GM18907 (cell line): ENCODE results near the gene PCDHB12.
"Not testable (repeated sequence)": the region's sequence is repeated elsewhere in the genome, so short reads cannot be mapped to it uniquely, and the experiment has no call there.

Experiments used
- ATAC-seq: cut with Tn5 transposase; IDR thresholded peaks from one replicate; pipeline ENCODE4 v1.9.1; 2021; ENCODE audit warnings: mild to moderate bottlenecking, moderate library complexity; ENCODE audit not compliant: unreplicated experiment

Gene PCDHB12

DNA sequence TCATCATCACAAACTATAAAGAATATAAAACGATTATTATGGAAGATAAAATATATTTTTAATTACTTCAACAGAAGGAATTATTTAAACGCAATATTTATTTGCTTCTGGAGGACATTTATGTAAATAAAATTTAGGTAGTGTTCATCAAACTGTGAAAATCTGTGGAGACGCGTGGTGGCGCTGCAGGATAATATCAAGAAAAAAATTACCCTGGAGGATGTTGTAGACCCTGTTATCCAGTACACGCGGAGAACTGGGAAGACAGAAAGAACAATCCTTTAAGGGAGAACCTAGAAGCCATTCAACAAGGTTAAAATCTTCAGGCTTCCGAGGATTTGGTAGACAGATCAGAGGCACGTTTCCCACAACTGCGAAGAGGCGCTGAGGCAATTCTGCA lies at the start of gene PCDHB12:
TSS of gene PCDHB12 (plus strand) at position 242 of the 400 bp plus-strand sequence. CDS start 189 bp downstream, outside the sequence.
- ATAC-seq, result no peak

GRCh38 chr5:141172381-141173204 lies 35.9 kb upstream of the PCDHB12 start, which contains the start of gene PCDHB7:
Gene PCDHB7, plus strand, starts transcription at chr5:141172644. Its CDS starts 192 bp downstream, at chr5:141172836.
- ATAC-seq, result no peak

DNA sequence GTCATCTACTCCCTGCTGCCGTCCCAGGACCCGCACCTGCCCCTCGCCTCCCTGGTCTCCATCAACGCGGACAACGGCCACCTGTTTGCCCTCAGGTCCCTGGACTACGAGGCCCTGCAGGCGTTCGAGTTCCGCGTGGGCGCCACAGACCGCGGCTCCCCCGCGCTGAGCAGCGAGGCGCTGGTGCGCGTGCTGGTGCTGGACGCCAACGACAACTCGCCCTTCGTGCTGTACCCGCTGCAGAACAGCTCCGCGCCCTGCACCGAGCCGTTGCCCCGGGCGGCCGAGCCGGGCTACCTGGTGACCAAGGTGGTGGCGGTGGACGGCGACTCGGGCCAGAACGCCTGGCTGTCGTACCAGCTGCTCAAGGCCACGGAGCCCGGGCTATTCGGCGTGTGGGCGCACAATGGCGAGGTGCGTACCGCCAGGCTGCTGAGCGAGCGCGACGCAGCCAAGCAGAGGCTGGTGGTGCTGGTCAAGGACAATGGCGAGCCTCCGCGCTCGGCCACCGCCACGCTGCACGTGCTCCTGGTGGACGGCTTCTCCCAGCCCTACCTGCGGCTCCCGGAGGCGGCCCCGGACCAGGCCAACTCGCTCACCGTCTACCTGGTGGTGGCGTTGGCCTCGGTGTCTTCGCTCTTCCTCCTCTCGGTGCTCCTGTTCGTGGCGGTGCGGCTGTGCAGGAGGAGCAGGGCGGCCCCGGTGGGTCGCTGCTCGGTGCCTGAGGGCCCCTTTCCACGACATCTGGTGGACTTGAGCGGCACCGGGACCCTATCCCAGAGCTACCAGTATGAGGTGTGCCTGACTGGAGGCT lies 34.0 kb upstream of the PCDHB12 start:
- not testable (repeated sequence) for ATAC-seq

DNA sequence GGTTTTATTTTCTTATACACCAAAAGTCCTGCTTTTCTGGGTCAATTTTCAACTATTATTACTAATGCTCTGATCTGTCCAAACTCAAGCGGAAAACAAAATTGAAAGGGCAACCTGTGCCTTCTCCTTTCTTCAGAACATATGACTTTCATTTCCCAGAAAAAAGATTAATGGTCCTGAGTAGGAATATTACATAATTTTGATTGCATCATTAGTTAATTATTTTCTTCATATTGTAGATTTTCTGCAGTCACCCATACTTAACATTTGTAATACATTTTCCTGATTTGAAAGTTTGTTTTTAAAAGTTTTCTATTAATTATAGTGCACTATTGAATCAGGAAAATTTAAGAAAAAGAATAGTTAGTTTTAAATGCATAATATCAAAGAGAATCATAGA lies 32.6 kb upstream of the PCDHB12 start:
- ATAC-seq, result no peak

GRCh38 chr5:141177577-141178191 lies 30.8 kb upstream of the PCDHB12 start, which contains the start of gene PCDHB8:
Gene PCDHB8, plus strand, starts transcription at chr5:141177790. Its CDS starts 245 bp downstream, at chr5:141178035.
- not testable (repeated sequence) for ATAC-seq

GRCh38 chr5:141179371-141179770 lies 29.1 kb upstream of the PCDHB12 start:
- not testable (repeated sequence) for ATAC-seq

GRCh38 chr5:141179876-141180275 lies 28.6 kb upstream of the PCDHB12 start:
- not testable (repeated sequence) for ATAC-seq

DNA sequence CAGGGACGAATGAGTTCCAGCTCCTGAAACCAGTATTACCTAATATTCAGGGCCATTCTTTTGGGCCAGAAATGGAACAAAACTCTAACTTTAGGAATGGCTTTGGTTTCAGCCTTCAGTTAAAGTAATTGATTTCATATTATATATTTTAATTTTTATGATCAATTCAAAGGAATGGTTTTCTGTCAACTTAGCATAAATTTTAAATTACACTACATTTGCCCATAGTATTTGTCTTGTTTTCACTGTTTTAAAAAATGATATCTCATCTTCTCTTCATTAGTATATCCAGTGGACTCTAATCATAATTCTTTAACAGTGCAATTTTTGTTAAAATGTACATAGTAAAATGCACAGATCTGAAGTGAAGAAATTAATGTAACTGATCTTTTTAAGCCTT lies 28.2 kb upstream of the PCDHB12 start:
- no peak for ATAC-seq

DNA sequence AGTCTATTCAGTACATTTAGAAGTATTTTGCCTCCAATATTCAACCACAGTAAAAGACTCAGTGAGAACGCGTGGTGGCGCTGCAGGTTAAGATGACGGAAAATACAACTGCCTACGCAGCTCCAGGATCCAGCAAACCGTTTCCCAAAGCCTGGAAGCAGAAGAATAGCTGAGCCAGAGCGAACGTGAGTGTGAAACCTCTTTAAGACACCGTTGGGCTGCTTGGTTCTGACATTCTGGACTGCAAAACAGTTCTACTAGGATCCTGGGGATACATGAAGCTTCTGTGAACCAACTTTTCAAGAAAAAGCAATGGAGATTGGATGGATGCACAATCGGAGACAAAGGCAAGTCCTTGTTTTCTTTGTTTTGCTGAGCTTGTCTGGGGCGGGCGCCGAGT lies 26.3 kb upstream of the PCDHB12 start, which contains the start of gene PCDHB16:
TSS of gene PCDHB16 (plus strand) at position 140 of the 400 bp plus-strand sequence. CDS start at position 313, 173 bp downstream.
- ATAC-seq, result no peak

- ATAC-seq, result not testable (repeated sequence)
Observed at GRCh38 chr5:141184117-141184855, 24.2 kb upstream of the PCDHB12 start.

GRCh38 chr5:141186897-141187512 lies 21.5 kb upstream of the PCDHB12 start, which contains the start of gene PCDHB9:
Gene PCDHB9, plus strand, starts transcription at chr5:141187161. Its CDS starts 158 bp downstream, at chr5:141187319.
- ATAC-seq, result no peak

DNA sequence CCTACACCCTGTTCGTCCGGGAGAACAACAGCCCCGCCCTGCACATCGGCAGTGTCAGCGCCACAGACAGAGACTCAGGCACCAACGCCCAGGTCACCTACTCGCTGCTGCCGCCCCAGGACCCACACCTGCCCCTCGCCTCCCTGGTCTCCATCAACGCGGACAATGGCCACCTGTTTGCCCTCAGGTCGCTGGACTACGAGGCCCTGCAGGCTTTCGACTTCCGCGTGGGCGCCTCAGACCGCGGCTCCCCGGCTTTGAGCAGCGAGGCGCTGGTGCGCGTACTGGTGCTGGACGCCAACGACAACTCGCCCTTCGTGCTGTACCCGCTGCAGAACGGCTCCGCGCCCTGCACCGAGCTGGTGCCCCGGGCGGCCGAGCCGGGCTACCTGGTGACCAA lies 19.8 kb upstream of the PCDHB12 start:
- ATAC-seq, result not testable (repeated sequence)

DNA sequence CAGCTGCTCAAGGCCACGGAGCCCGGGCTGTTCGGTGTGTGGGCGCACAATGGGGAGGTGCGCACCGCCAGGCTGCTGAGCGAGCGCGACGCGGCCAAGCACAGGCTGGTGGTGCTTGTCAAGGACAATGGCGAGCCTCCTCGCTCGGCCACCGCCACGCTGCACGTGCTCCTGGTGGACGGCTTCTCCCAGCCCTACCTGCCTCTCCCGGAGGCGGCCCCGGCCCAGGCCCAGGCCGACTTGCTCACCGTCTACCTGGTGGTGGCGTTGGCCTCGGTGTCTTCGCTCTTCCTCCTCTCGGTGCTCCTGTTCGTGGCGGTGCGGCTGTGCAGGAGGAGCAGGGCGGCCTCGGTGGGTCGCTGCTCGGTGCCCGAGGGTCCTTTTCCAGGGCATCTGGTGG lies 19.4 kb upstream of the PCDHB12 start:
- ATAC-seq, result not testable (repeated sequence)

DNA sequence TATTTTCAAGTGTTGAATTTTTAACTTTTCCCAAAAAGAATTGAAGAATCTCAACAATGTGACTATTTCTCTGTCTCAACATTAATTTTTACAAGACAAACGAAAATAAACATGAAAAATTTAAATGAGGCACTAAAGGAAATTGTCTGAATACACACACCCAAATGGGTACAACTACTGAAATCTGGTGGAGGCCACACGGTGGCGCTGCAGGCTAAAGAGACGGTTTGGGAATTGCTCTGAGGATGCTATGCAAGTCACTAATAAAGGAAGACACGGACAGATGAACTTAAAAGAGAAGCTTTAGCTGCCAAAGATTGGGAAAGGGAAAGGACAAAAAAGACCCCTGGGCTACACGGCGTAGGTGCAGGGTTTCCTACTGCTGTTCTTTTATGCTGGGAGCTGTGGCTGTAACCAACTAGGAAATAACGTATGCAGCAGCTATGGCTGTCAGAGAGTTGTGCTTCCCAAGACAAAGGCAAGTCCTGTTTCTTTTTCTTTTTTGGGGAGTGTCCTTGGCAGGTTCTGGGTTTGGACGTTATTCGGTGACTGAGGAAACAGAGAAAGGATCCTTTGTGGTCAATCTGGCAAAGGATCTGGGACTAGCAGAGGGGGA lies 16.3 kb upstream of the PCDHB12 start, which contains the start of gene PCDHB10:
TSS of gene PCDHB10 (plus strand) at position 244 of the 616 bp plus-strand sequence. CDS start at position 444, 200 bp downstream.
- no peak for ATAC-seq

- ATAC-seq, result not testable (repeated sequence)
Observed at GRCh38 chr5:141194332-141194731, 14.2 kb upstream of the PCDHB12 start.

DNA sequence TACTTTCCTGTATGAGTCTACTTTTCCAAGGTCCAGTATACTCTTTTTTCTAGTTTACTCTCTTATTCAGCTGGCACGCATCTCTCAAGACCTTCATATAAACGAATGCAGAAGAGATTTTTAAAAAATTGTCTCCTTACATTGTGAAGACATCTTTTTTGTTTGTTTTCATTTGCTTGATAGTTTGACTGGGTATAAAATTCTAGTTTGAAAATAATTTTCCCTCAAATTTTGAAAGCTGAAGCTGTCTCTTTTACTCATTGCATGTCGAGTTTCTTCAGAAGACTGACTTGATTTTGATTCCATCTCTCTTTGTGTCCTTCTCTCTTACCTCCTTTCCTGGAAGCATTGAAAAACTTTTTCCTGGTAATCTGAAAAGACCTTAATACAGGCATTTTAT lies 12.2 kb upstream of the PCDHB12 start:
- no peak for ATAC-seq

DNA sequence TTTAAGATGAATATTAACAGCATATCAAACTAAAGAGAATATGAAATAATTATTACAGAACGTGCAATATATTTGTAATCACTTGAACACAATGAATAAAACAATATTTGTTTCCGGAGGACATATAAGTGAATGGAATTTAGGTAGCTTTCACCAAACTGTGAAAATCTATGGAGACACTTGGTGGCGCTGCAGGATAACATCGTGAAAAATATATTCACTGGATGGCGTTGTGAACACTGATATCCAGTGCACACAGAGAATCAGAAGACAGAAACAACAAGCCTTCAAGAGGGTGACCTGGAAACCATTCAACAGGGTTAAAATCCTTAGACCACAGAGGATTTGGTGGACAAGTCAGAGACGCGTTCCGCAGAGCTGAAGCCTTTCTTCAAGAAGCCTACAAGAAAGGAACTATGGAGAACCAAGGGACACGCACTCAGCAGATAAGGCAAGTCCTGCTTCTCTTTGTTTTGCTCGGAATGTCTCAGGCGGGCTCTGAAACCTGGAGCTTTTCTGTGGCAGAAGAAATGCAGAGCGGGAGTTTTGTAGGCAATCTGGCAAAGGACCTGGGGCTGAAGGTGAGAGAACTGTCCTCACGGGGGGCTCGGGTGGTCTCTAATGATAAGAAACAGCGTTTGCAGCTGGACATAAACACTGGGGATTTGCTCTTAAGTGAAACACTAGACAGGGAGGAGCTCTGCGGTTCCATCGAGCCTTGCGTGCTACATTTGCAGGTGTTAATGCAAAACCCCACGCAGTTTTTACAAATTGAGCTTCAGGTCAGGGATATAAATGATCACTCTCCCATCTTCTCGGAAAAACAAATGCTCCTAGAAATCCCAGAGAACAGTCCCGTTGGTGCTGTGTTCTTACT lies 8.9 kb upstream of the PCDHB12 start, which contains the start of gene PCDHB11:
TSS of gene PCDHB11 (plus strand) at position 269 of the 877 bp plus-strand sequence. CDS start at position 417, 148 bp downstream.
- ATAC-seq, result no peak

GRCh38 chr5:141201126-141201525 lies 7.4 kb upstream of the PCDHB12 start:
- not testable (repeated sequence) for ATAC-seq
